Upper lobe of left lung (tissue), 4 donors: ENCODE measurements around the gene ADAMTS17.

ENCODE experiments used
- CTCF ChIP-seq, 6 experiments: fragments of 450-650 bp in 4 of 6; fragments of 200-600 bp in 2 of 6; sonication (generic) in 2 of 6; IDR thresholded peaks; one replicate each; pipeline ENCODE4 v1.5.1; 2016 to 2019; ENCODE audit warnings: antibody characterized with exemption in 6 of 6
- EP300 ChIP-seq, 4 donors: sonication (generic); formaldehyde crosslinking; IDR thresholded peaks; one replicate each; pipeline ENCODE4 v1.5.1; 2017; ENCODE audit warnings: antibody characterized with exemption in 4 of 4, control low read depth in 2 of 4
- POLR2A ChIP-seq, 4 donors: fragments of 450-650 bp; IDR thresholded peaks; one replicate each; pipeline ENCODE4 v1.5.1; 2016 to 2017; ENCODE audit warnings: antibody characterized with exemption in 4 of 4, mild to moderate bottlenecking in 2 of 4

- TF ChIP-seq CTCF (IDR thresholded peaks at IDR 0.05): no peak
- no peak for TF ChIP-seq POLR2A (IDR thresholded peaks at IDR 0.05)
- no peak for TF ChIP-seq EP300 (IDR thresholded peaks at IDR 0.05)
Measured at GRCh38 chr15:100208921-100209603, 132.7 kb downstream of the ADAMTS17 start.
